GM12875 (cell line): ENCODE measurements around the gene TMEM161B.
"Not testable (repeated sequence)": the region's sequence is repeated elsewhere in the genome, so short reads cannot be mapped to it uniquely, and the experiment has no call there.

Experiments
- H3K4me3 ChIP-seq: one replicate; pipeline ENCODE4 v1.5.1; 2011; ENCODE audit warnings: low read depth, low read length, control low read depth
- TF ChIP-seq, protein P1 (sequence below): IDR thresholded peaks from 2 replicates; pipeline ENCODE4 v1.5.1; 2011; ENCODE audit warnings: low read depth, mild to moderate bottlenecking, control low read depth, inconsistent platforms, low read length, moderate library complexity, borderline replicate concordance; ENCODE audit not compliant: insufficient read depth

The TMEM161B gene

DNA sequence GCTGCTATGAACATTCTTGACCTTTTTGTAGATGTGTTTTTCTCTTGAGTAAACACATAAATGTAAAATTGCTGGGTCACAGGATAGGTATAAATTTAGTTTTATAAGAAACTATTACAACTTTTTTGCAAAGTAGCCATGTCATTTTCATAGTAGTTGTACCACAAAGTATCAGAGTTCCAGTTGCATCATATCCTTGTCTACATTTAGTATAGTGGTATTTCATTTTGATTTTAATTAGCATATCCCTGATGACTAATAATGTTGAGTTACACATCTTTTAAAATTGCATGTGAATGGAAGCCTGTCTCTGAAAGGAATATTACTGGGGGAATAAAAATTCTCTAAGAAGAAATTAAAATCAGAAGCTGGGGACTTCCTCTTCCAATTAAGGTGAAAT is 85.4 kb downstream of the TMEM161B start:
- TF ChIP-seq, protein P1, sequence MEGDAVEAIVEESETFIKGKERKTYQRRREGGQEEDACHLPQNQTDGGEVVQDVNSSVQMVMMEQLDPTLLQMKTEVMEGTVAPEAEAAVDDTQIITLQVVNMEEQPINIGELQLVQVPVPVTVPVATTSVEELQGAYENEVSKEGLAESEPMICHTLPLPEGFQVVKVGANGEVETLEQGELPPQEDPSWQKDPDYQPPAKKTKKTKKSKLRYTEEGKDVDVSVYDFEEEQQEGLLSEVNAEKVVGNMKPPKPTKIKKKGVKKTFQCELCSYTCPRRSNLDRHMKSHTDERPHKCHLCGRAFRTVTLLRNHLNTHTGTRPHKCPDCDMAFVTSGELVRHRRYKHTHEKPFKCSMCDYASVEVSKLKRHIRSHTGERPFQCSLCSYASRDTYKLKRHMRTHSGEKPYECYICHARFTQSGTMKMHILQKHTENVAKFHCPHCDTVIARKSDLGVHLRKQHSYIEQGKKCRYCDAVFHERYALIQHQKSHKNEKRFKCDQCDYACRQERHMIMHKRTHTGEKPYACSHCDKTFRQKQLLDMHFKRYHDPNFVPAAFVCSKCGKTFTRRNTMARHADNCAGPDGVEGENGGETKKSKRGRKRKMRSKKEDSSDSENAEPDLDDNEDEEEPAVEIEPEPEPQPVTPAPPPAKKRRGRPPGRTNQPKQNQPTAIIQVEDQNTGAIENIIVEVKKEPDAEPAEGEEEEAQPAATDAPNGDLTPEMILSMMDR, result no peak
- no peak overlapping the region for H3K4me3 ChIP-seq

DNA sequence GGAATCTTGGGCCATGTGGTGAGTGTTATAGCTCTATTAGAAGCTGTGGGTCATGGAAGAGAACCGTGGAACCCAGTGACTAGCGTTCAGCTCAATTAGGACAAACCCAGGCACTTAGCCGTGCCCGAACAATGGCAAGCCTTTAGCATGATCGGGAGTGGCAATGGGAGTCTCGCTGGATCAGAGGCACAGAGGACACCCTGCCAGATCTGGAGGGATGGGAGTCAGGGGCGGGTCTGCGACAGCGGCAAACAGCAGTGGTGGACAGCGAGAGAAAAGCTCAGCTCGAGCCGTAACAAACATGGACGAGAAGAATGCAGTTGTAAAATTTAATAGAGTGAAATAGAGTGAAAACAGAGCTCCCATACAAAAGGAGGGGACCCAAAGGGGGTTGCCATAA is 91.2 kb downstream of the TMEM161B start:
- not testable (repeated sequence) for H3K4me3 ChIP-seq

DNA sequence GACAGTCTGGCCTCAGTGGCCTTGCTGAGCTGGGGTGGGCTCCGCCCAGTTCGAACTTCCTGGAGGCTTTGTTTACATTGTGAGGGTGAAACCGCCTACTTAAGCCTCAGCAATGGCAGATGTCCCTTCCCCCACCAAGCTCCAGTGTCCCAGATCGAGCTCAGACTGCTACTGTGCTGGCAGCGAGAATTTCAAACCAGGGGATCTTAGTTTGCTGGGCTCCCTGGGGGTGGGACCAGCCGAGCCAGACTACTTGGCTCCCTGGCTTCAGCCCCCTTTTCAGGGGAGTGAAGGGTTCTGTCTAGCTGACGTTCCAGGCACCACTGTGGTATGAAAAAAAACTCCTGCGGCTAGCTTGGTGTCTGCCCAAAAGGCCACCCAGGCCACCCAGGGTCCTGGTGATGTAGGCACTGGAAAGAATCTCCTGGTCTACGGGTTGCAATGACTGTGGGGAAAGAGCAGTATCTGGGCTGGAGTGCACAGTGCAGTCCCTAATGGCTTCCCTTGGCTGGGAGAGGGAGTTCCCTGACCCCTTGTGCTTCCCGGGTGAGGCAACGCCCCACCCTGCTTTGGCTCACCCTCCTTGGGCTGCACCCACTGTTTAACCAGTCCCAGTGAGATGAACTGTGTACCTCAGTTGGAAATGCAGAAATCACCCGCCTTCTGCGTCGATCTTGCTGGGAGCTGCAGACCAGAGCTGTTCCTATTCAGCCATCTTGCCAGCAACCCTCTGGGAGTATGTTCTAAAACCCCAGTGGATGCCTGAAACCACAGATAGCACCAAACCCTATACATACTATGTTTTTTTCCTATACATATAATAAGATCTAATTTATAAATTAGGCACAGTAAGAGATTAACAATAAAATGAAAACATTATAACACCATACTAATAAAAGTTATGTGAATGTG is 95.5 kb downstream of the TMEM161B start:
- TF ChIP-seq, protein P1, result no peak

DNA sequence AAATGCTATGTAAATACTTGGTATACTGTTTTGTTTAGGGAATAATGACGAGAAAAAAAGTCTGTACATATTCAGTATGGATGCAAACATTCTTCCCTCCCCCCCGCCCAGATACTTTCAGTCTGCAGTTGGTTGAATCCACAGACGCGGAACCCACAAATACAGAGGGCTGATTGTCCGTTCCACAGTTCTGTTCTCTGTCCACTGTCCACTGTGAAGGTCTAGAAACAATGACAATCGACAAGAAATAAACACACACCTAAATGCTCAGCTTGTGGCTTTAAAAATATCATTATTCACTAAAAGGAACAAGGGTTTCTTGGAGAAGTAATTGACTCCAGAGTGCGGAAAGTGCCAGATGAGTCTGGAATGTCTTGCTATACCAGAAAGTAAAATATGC is 109.1 kb downstream of the TMEM161B start:
- H3K4me3 ChIP-seq, result no peak overlapping the region
- TF ChIP-seq, protein P1, result no peak

More for the DNA sequence above, 95.5 kb downstream of the TMEM161B start:
- no peak overlapping the region for H3K4me3 ChIP-seq

DNA sequence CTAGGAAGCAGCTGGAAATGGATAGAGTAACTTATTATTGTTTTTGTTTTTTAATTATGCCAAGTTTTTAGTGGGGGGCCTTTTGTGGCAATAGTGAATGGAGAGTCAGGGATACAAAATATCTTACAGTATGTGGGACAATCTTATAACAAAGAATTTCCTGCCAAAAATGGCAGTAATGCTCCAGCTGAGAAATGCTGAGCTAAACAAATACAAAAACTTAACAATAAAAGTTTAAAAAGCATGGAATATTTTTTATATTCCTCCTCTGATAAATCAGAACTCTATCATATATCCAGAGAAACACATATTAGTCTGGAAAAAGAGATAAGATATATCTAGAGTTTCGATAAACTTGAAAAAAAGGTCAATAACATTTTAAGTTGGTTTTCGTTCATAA is 110.6 kb downstream of the TMEM161B start:
- no peak overlapping the region for H3K4me3 ChIP-seq
- TF ChIP-seq, protein P1, result no peak

DNA sequence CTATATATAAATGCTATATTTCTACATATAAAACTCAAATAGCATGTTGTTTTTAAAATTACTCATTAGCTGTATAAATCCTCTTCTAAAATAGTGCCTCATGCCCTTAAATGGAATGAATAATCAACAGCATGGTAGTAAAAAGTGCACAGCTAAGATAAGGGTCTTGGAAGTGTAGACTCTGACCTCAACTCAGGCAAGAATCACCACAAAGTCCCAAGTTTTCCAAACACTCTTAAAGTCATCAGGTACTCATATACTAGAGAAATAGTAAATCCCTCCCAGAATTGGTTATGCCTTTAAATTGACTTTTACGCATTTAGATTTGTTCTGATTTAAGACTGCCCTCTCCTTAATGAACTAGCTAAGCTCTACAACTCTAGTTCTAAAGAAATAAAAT is 113.8 kb downstream of the TMEM161B start:
- H3K4me3 ChIP-seq, result no peak overlapping the region
- TF ChIP-seq, protein P1, result no peak

DNA sequence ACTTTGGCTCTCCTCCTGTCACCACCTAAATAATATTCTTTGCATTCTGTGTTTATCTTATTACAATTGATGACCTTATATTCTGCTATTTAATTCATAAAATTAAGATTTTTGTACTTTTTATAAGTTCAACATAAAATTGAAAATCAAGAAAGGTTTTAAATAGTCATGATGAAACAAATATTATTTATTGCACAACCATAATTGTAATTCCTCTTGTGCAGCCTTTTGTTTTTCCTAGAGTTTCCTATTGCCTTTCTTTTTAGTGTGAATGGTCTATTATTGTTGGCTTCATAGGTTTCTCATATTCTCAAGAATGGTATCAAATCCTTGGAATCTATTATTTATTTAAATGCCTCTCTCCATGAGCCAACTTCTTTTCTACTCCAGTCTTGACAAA is 117.9 kb downstream of the TMEM161B start:
- no peak overlapping the region for H3K4me3 ChIP-seq
- TF ChIP-seq, protein P1, result no peak
